Esophagus muscularis mucosa (tissue), 4 donors: Measurements from ENCODE around the gene BPIFB6.

ENCODE experiments used
- EP300 ChIP-seq: sonication (generic); formaldehyde crosslinking; IDR thresholded peaks from one replicate; pipeline ENCODE4 v1.6.1; 2017; ENCODE audit warnings: antibody characterized with exemption
- POLR2AphosphoS5 ChIP-seq, 2 donors: sonication (generic); formaldehyde crosslinking; IDR thresholded peaks; one replicate each; pipeline ENCODE4 v1.6.1; 2017; ENCODE audit warnings: antibody characterized with exemption in 2 of 2
- TF ChIP-seq, protein P1 (sequence below), 3 experiments: fragments of 200-600 bp in 2 of 3; fragments of 450-650 bp in 1 of 3; sonication (generic) in 2 of 3; IDR thresholded peaks; one replicate each; pipeline ENCODE4 v1.5.1; 2017 to 2019; ENCODE audit warnings: antibody characterized with exemption in 3 of 3, mild to moderate bottlenecking in 2 of 3, moderate library complexity in 1 of 3

DNA sequence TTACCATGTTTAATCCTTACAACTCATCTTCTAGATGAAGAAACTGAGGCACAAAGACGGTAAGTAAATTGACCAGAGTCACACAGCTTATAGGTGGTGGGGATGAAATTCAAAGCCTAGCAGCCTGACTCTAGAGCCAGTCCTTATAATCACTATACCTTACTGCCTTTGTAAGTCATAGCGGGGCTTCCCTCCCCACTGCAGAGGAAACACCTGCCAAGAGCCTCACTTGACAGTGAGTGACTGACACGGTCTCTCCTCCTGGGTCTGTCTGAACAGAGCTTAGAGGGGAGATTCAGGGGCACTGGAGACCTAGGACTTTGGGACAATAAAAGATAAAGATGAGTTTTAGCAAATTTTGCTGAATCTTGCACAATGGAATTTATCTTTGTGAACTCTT, 40.1 kb upstream of the BPIFB6 start:
- TF ChIP-seq EP300: no peak
- TF ChIP-seq, protein P1, sequence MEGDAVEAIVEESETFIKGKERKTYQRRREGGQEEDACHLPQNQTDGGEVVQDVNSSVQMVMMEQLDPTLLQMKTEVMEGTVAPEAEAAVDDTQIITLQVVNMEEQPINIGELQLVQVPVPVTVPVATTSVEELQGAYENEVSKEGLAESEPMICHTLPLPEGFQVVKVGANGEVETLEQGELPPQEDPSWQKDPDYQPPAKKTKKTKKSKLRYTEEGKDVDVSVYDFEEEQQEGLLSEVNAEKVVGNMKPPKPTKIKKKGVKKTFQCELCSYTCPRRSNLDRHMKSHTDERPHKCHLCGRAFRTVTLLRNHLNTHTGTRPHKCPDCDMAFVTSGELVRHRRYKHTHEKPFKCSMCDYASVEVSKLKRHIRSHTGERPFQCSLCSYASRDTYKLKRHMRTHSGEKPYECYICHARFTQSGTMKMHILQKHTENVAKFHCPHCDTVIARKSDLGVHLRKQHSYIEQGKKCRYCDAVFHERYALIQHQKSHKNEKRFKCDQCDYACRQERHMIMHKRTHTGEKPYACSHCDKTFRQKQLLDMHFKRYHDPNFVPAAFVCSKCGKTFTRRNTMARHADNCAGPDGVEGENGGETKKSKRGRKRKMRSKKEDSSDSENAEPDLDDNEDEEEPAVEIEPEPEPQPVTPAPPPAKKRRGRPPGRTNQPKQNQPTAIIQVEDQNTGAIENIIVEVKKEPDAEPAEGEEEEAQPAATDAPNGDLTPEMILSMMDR (IDR thresholded peaks at IDR 0.05): no peak
- no peak for TF ChIP-seq POLR2AphosphoS5 (IDR thresholded peaks at IDR 0.05)
